ENCODE results near the gene SOHLH1.

The SOHLH1 gene

GRCh38 chr9:135650408-135650807 lies 48.9 kb downstream of the SOHLH1 start:
- in situ Hi-C loops (cut with HindIII; ENCODE audit: low pct_unique_long_range_greater_than_20kb, low sequenced_read_pairs): no loop called here
- no peak for TF ChIP-seq JUND (IDR thresholded peaks at IDR 0.05; ENCODE audit: low read depth)
- no peak for DNase-seq (ENCODE audit: low read depth in 1 of 2, low spot score in 1 of 2)

DNA sequence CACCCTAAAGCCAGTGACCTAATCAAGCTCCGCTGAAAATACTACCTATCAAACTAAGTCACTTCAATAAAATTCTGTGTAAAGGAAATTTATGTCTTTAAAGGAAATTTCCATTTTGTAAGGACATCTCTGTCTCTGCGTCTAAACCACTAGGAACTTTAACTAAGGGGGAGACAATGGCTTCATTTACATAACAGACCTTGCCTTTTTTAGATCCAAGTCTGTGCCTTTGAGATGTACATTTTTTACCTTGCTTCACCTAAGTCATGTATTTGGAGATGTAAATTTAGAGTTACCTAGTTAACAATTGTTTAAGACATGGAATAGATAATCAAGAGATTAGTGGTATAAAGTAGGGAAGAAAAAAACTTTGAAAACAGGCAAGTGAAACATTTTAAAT lies 49.8 kb downstream of the SOHLH1 start:
- TF ChIP-seq JUND (IDR thresholded peaks at IDR 0.05; ENCODE audit: low read depth): no peak
- in situ Hi-C loops (cut with HindIII; ENCODE audit: low pct_unique_long_range_greater_than_20kb, low sequenced_read_pairs): no loop called here
- no peak for DNase-seq (ENCODE audit: low read depth in 1 of 2, low spot score in 1 of 2)

- in situ Hi-C loops (cut with HindIII; ENCODE audit: low pct_unique_long_range_greater_than_20kb, low sequenced_read_pairs): no loop called here
- no peak for DNase-seq (ENCODE audit: low read depth in 1 of 2, low spot score in 1 of 2)
- no peak for TF ChIP-seq JUND (IDR thresholded peaks at IDR 0.05; ENCODE audit: low read depth)
Observed at GRCh38 chr9:135648494-135649410, 50.5 kb downstream of the SOHLH1 start.

DNA sequence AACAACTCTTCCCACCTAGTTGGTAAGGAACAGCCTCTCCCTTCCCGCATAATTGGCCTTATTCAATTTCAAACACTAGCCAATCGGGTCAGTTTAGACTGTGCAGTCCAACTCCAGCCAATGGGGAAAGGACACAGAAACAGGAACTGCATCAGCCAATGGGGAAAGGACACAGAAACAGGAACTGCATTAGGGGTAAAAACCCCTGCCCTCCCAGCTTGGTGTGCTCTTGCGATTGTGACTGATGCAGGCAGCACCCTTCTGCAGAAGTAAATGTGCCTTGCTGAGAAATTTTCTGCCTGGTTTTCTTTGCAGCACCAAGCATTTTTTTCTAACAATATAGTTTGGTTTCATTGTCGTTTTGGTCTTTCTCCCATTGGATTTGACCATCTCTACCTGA lies 51.4 kb downstream of the SOHLH1 start:
- in situ Hi-C loops (cut with HindIII; ENCODE audit: low pct_unique_long_range_greater_than_20kb, low sequenced_read_pairs): no loop called here
- TF ChIP-seq JUND (IDR thresholded peaks at IDR 0.05; ENCODE audit: low read depth): no peak
- no peak for DNase-seq (ENCODE audit: low read depth in 1 of 2, low spot score in 1 of 2)

- in situ Hi-C loops (cut with HindIII; ENCODE audit: low pct_unique_long_range_greater_than_20kb, low sequenced_read_pairs): no loop called here
- peak in 1 of 2 experiments; percentile 27 for DNase-seq (ENCODE audit: low read depth in 1 of 2, low spot score in 1 of 2)
- no peak for TF ChIP-seq JUND (IDR thresholded peaks at IDR 0.05; ENCODE audit: low read depth)
Observed at GRCh38 chr9:135644631-135645218, 54.6 kb downstream of the SOHLH1 start.
